ENCODE measurements around the gene PSMD6.
A peak's percentile ranks its signal among the peaks of the same experiment; 100 is the strongest.

Gene PSMD6

DNA sequence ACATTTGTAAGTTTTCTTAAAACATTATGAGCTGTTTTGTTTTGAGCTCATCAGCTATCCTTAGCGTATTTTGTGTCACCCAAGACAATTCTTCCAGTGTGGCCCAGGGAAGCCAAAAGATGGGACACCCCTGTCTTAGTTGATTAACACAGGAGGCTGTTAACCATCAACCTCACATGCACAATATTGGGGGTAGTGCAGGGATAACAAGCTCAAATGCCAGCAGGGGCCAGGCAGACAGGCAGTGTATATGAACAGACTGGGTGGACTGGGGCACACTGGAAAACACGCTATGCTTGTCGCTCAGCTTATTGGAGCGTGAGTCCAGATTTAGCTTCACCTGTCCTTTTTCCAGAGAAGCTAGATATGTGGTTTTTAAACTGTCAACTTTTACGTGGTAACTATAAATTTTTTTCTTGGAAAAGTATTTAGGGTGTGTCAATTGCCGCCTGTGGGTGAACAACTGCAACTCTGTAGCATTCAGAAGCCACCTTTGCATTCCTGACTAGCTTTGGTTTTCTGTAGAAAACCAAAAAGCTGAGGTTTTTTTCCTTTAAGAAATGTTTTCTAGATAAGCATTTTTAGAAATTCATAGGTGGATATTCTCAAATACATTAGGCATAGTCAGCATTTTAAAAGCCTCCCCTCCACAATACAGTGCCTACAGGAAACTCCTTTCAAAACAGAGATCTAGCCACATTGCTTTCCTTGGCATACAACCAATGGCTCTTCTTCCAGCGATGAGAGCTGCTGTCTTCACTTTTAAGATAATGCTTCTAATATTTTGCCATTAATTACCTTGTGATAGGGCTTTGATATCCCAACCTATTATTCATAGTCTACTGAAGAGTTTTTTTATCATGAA lies 14.6 kb downstream of the PSMD6 start:
- ATAC-seq (ENCODE audit: low read depth) (no peak), DNase-seq (ENCODE audit: low spot score) (no peak)
- peaks cover 2% of the 10 kb centered on the region for H3K4me1 ChIP-seq (ENCODE audit: insufficient read depth, poor library complexity, severe bottlenecking)
- peaks cover 90% of the 10 kb centered on the region for H3K36me3 ChIP-seq (ENCODE audit: low read depth)
- peak overlapping the region; percentile 3 for H3K27ac ChIP-seq (ENCODE audit: poor library complexity, severe bottlenecking)
- TF ChIP-seq, protein P1, sequence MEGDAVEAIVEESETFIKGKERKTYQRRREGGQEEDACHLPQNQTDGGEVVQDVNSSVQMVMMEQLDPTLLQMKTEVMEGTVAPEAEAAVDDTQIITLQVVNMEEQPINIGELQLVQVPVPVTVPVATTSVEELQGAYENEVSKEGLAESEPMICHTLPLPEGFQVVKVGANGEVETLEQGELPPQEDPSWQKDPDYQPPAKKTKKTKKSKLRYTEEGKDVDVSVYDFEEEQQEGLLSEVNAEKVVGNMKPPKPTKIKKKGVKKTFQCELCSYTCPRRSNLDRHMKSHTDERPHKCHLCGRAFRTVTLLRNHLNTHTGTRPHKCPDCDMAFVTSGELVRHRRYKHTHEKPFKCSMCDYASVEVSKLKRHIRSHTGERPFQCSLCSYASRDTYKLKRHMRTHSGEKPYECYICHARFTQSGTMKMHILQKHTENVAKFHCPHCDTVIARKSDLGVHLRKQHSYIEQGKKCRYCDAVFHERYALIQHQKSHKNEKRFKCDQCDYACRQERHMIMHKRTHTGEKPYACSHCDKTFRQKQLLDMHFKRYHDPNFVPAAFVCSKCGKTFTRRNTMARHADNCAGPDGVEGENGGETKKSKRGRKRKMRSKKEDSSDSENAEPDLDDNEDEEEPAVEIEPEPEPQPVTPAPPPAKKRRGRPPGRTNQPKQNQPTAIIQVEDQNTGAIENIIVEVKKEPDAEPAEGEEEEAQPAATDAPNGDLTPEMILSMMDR (IDR thresholded peaks at IDR 0.05; ENCODE audit: poor library complexity, severe bottlenecking) = no peak
- H3K27me3 ChIP-seq (ENCODE audit: insufficient read depth, poor library complexity, severe bottlenecking) = no peaks in the 10 kb centered on the region
- no peaks in the 10 kb centered on the region for H3K9me3 ChIP-seq (ENCODE audit: severe bottlenecking)
- no peak overlapping the region for H3K4me3 ChIP-seq (ENCODE audit: severe bottlenecking)

DNA sequence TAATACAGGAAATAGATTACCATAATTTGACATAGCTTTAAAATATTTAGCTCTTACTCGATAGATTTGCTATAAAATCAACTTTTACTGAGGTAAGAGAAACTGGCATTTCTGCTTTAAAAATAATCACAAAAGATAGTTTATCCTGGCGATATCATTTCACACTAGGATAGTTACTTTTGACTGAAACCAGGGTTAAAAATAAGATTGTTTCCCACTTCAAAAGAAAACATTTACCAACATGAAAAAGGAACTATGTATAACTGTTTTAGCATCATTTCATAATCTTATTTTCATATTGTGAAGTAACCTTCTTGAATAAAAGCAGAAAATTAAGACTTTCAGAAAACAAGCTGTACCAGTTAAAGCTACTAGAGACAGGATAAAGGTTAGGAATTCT lies 15.3 kb downstream of the PSMD6 start:
- ATAC-seq (ENCODE audit: low read depth) (no peak), DNase-seq (ENCODE audit: low spot score) (no peak)
- peaks cover 2% of the 10 kb centered on the region for H3K4me1 ChIP-seq (ENCODE audit: insufficient read depth, poor library complexity, severe bottlenecking)
- no peak overlapping the region for H3K4me3 ChIP-seq (ENCODE audit: severe bottlenecking)
- TF ChIP-seq, protein P1 (IDR thresholded peaks at IDR 0.05; ENCODE audit: poor library complexity, severe bottlenecking) = no peak
- H3K36me3 ChIP-seq (ENCODE audit: low read depth) = peaks cover 89% of the 10 kb centered on the region
- H3K27ac ChIP-seq (ENCODE audit: poor library complexity, severe bottlenecking) = peak overlapping the region; percentile 3
- no peaks in the 10 kb centered on the region for H3K9me3 ChIP-seq (ENCODE audit: severe bottlenecking)
- no peaks in the 10 kb centered on the region for H3K27me3 ChIP-seq (ENCODE audit: insufficient read depth, poor library complexity, severe bottlenecking)

DNA sequence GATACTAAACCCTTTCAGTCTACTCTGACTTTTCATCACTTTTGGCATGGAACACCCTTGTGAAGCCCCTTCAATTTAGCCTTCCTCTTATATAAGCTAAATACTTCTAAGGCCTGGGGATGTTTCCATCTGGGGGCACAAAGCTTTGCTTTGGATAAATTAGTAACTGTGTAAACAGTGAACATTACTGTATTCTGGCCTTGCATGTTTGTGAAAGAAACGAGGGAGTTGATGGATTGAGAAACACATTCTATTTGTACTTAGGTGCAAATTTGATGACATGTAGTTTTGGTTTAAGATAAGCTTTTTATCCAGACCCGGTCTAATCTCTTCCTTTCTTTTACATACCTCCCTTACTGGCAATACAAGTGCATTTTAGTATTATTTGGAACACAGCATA lies 19.7 kb downstream of the PSMD6 start:
- no peak overlapping the region for H3K4me3 ChIP-seq (ENCODE audit: severe bottlenecking)
- no peaks in the 10 kb centered on the region for H3K4me1 ChIP-seq (ENCODE audit: insufficient read depth, poor library complexity, severe bottlenecking)
- no peaks in the 10 kb centered on the region for H3K9me3 ChIP-seq (ENCODE audit: severe bottlenecking)
- ATAC-seq (ENCODE audit: low read depth) (no peak), DNase-seq (ENCODE audit: low spot score) (no peak)
- H3K36me3 ChIP-seq (ENCODE audit: low read depth) = peaks cover 84% of the 10 kb centered on the region
- TF ChIP-seq, protein P1 (IDR thresholded peaks at IDR 0.05; ENCODE audit: poor library complexity, severe bottlenecking) = no peak
- no peak overlapping the region for H3K27ac ChIP-seq (ENCODE audit: poor library complexity, severe bottlenecking)
- H3K27me3 ChIP-seq (ENCODE audit: insufficient read depth, poor library complexity, severe bottlenecking) = no peaks in the 10 kb centered on the region

DNA sequence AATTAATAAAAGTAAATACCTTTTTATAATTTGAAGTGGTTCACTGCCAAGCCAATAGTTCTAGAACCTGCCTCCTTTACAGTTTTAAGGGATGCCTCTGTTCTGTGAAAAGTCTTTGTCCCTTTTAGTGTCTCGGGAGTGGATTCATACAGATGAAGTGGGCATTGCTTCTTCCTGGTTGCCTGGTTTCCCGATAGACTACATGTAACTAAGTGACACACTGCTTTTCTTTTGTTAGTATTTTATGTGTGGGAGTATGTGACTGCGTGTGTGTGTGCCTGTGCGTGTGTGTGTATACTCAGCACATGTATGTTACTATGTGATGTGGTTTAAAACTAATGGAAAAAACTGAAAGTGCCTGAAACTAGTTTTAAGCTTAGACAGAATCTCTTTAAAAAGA lies 21.1 kb downstream of the PSMD6 start:
- Histone ChIP-seq H3K9me3 (ENCODE audit: severe bottlenecking) (no peaks in the 10 kb centered on the region), H3K36me3 (ENCODE audit: low read depth) (peaks cover 78% of the 10 kb centered on the region), H3K27me3 (ENCODE audit: insufficient read depth, poor library complexity, severe bottlenecking) (no peaks in the 10 kb centered on the region), H3K4me1 (ENCODE audit: insufficient read depth, poor library complexity, severe bottlenecking) (no peaks in the 10 kb centered on the region), H3K4me3 (ENCODE audit: severe bottlenecking) (no peak overlapping the region), H3K27ac (ENCODE audit: poor library complexity, severe bottlenecking) (no peak overlapping the region)
- ATAC-seq (ENCODE audit: low read depth) (no peak), DNase-seq (ENCODE audit: low spot score) (no peak)
- TF ChIP-seq, protein P1 (IDR thresholded peaks at IDR 0.05; ENCODE audit: poor library complexity, severe bottlenecking) = no peak

DNA sequence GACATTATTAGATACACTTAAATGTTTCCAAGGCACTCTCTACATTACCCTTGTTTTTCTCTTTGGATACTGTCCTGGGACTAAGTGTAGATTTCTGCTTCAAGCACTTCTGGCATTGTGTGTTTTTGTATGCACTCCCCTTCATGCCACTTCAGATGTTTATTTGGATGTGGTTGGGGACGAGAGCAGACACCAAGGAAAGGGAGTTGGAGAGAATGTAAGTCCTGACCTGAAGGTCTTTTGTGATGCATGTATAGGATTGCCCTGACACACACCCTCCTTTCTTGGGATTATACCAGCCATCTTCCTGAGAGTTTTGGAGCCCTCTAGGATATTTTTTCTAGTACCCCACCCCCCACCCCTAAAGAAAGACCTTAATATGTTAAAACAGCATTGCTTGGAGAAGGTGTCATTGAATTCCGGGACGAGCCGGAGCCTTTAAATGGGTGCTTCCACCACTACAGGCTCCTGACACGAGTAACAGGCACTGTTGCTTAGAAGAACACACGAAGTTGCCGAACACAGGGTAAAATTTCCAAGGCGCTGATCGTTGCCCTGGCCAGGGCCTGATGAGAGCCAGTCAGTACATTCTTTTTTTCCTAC lies 22.7 kb downstream of the PSMD6 start:
- peaks cover 77% of the 10 kb centered on the region for H3K36me3 ChIP-seq (ENCODE audit: low read depth)
- H3K9me3 ChIP-seq (ENCODE audit: severe bottlenecking) = no peaks in the 10 kb centered on the region
- TF ChIP-seq, protein P1 (IDR thresholded peaks at IDR 0.05; ENCODE audit: poor library complexity, severe bottlenecking) = no peak
- no peaks in the 10 kb centered on the region for H3K4me1 ChIP-seq (ENCODE audit: insufficient read depth, poor library complexity, severe bottlenecking)
- ATAC-seq (ENCODE audit: low read depth) = no peak
- no peak overlapping the region for H3K27ac ChIP-seq (ENCODE audit: poor library complexity, severe bottlenecking)
- no peaks in the 10 kb centered on the region for H3K27me3 ChIP-seq (ENCODE audit: insufficient read depth, poor library complexity, severe bottlenecking)
- DNase-seq (ENCODE audit: low spot score) = no peak
- H3K4me3 ChIP-seq (ENCODE audit: severe bottlenecking) = no peak overlapping the region
